NB4 (cell line): Measurements from ENCODE around the gene ZNG1F.
"Not testable (repeated sequence)": the region's sequence is repeated elsewhere in the genome, so short reads cannot be mapped to it uniquely, and the experiment has no call there.

ENCODE experiments used
- POLR2A ChIP-seq: IDR thresholded peaks from 2 replicates; pipeline ENCODE4 v1.6.1; 2011; ENCODE audit warnings: mild to moderate bottlenecking; ENCODE audit not compliant: insufficient read length; ENCODE audit errors: extremely low read depth
- TF ChIP-seq, protein P1 (sequence below): IDR thresholded peaks from one replicate; pipeline ENCODE4 v1.5.1; 2012; ENCODE audit warnings: low read depth, low read length
- TF ChIP-seq, protein P2 (sequence below): IDR thresholded peaks from 2 replicates; pipeline ENCODE4 v1.6.1; 2011; ENCODE audit warnings: low read depth, low read length

DNA sequence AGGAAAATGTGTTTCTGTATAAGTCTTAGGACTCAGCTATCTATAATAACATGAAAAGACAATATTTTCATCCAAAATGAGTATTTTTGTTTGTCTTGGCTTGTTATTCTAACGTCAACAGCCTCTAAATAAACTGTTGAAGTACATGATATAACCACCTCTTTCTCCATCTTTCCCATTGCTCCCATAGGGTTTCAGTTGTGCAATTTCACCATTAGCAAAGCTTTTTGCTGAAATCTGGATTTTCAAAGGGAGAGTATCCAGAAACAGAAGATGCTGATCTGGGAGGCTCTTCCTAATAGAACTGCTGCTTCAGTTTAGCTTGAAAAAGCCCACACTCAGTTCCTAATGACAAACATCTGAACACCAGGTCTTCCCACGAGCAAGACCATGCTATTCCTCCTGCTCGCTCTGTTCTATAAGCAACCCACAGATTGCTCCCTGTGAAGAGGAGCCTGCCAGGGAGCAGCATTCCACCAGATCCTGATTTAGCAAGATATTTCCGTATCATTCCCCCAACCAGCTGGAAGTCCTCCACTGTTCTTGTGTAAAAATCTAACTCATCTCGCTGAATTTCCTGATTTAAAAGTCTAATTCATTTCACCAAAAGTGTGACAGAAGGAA is 101.8 kb downstream of the ZNG1F start:
- TF ChIP-seq POLR2A = not testable (repeated sequence)
- TF ChIP-seq, protein P1, sequence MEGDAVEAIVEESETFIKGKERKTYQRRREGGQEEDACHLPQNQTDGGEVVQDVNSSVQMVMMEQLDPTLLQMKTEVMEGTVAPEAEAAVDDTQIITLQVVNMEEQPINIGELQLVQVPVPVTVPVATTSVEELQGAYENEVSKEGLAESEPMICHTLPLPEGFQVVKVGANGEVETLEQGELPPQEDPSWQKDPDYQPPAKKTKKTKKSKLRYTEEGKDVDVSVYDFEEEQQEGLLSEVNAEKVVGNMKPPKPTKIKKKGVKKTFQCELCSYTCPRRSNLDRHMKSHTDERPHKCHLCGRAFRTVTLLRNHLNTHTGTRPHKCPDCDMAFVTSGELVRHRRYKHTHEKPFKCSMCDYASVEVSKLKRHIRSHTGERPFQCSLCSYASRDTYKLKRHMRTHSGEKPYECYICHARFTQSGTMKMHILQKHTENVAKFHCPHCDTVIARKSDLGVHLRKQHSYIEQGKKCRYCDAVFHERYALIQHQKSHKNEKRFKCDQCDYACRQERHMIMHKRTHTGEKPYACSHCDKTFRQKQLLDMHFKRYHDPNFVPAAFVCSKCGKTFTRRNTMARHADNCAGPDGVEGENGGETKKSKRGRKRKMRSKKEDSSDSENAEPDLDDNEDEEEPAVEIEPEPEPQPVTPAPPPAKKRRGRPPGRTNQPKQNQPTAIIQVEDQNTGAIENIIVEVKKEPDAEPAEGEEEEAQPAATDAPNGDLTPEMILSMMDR = not testable (repeated sequence)
- TF ChIP-seq, protein P2, sequence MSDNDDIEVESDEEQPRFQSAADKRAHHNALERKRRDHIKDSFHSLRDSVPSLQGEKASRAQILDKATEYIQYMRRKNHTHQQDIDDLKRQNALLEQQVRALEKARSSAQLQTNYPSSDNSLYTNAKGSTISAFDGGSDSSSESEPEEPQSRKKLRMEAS = not testable (repeated sequence)
